Activated CD4-positive, alpha-beta memory T cell treated with anti-CD3 and anti-CD28 coated beads, Interleukin-2, amount 10 ng/mL, durations not matched to agents 7 days and 5 days (primary cell): ENCODE measurements around the gene GNGT2. TPM values are rescaled to one million over a fixed set of nuclear protein-coding genes. Genes with fewer than 3 reads are reported as not detected.
"Not testable (repeated sequence)": the region's sequence is repeated elsewhere in the genome, so short reads cannot be mapped to it uniquely, and the experiment has no call there.

Experiments
- CTCF ChIA-PET: fragments of 350-600 bp; sonication (Branson Sonifier 250); formaldehyde crosslinking; loops from one replicate; lab custom pipeline; 2021; ENCODE audit warnings: antibody characterized with exemption, inconsistent platforms; lab: Charles Lee
- POLR2A ChIA-PET: fragments of 350-600 bp; sonication (Branson Sonifier 250); formaldehyde crosslinking; loops from one replicate; lab custom pipeline; 2021; ENCODE audit warnings: antibody characterized with exemption; lab: Charles Lee
- DNase-seq: peaks from one replicate; pipeline ENCODE4 v3.0.0-alpha.2; 2020
- H3K27ac Mint-ChIP-seq: one replicate; pipeline ENCODE4 v1.8.0; 2021; ENCODE audit warnings: mild to moderate bottlenecking, mixed read lengths
- H3K27me3 Mint-ChIP-seq: one replicate; pipeline ENCODE4 v1.8.0; 2021; ENCODE audit warnings: mixed read lengths
- H3K36me3 Mint-ChIP-seq: one replicate; pipeline ENCODE4 v1.8.0; 2021; ENCODE audit warnings: low read depth, mixed read lengths
- H3K4me1 Mint-ChIP-seq: one replicate; pipeline ENCODE4 v1.8.0; 2021; ENCODE audit warnings: mixed read lengths
- H3K4me3 Mint-ChIP-seq: one replicate; pipeline ENCODE4 v1.8.0; 2021; ENCODE audit warnings: mild to moderate bottlenecking, mixed read lengths
- H3K9me3 Mint-ChIP-seq: one replicate; pipeline ENCODE4 v1.8.0; 2021; ENCODE audit warnings: mixed read lengths
- total RNA-seq, 2 experiments: library from RNA; stranded (reverse); gene quantifications; one replicate each; pipeline ENCODE4 v1.2.3, GENCODE V29; 2021

The GNGT2 gene
- total RNA-seq, 2 experiments from 2014 or later, result 22.7 to 23.8 TPM

GRCh38 chr17:49183801-49184200 is 26.6 kb downstream of the GNGT2 start:
- Mint-ChIP-seq H3K4me1 (peaks cover 7% of the 10 kb centered on the region), H3K27ac (no peak overlapping the region), H3K9me3 (peaks cover 22% of the 10 kb centered on the region), H3K36me3 (peaks cover 19% of the 10 kb centered on the region), H3K4me3 (no peak overlapping the region), H3K27me3 (peaks cover 7% of the 10 kb centered on the region)
- ChIA-PET CTCF (interaction anchor here (5.6 kb wide), 1 partner anchor 44 kb away, joined by 105 read pairs; the partner anchor contains the start of gene PHOSPHO1), POLR2A (interaction anchor here (0.8 to 0.9 kb wide), 2 partner anchors 42 to 239 kb away, joined by 3 read pairs; partner anchors contain the start of gene SNF8)
- no peak for DNase-seq

DNA sequence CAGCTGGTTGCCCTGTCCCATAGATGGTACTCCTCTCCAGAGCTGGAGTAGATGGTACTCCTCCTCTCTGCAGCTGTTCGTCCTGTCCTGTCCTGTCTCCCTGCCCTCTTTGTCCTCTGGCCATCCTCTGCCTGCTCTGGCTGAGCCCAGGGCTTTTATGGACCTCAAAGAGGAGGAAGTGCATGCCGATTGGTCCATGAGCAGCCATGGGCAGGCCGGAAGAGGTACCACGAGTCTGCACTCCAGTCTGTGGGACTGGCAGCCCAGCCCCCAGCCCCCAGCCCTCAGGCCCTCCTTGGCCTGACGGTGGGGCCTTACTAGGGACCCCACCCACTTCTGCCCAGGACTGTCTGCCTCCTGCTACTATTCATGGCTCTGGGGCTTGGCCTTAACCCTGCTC is 27.0 kb downstream of the GNGT2 start:
- peaks cover 7% of the 10 kb centered on the region for H3K4me1 Mint-ChIP-seq
- CTCF ChIA-PET, result interaction anchor here (1.9 to 5.6 kb wide), 2 partner anchors 15 to 44 kb away, joined by 4 to 105 read pairs; partner anchors contain the start of gene PHOSPHO1
- H3K36me3 Mint-ChIP-seq, result peaks cover 19% of the 10 kb centered on the region
- H3K4me3 Mint-ChIP-seq, result no peak overlapping the region
- H3K27me3 Mint-ChIP-seq, result peaks cover 7% of the 10 kb centered on the region
- DNase-seq, result no peak
- POLR2A ChIA-PET, result interaction anchor here (0.8 to 0.9 kb wide), 2 partner anchors 43 to 239 kb away, joined by 3 read pairs; partner anchors contain the start of gene SNF8
- peaks cover 22% of the 10 kb centered on the region for H3K9me3 Mint-ChIP-seq
- H3K27ac Mint-ChIP-seq, result no peak overlapping the region

DNA sequence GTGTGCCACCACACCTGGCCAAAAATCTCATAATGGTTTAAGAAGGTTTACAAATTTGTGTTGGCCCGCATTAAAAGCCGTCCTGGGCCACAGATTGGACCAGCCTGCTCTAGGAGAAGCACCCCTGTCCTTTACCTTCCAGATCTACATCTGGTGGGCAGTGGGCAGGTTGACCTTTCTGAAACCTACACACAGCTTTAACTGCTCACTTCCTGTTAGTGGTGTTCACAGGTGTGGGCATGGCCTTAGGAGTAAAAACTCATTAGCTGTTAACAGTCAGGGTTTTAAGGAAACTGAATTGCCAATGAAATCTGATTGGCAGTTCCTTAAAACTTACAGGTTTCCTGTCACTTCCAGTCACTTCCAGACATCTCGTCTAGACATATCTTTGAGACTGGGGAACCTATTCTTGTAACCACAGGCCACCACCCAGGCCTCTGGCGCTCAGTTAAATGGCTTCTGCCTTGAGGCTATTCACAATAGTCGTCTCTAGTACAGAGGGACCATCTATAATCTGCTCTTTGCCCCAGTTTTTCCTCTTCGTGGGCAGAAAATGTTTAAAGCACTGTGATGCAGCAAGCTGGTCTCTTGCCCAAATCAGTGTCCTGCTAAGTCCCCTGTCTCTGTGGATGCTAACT is 29.3 kb downstream of the GNGT2 start:
- H3K4me1 Mint-ChIP-seq, result peaks cover 7% of the 10 kb centered on the region
- ChIA-PET CTCF (interaction anchor here (0.6 to 5.6 kb wide), 18 partner anchors 8 to 1580 kb away, joined by 3 to 105 read pairs (median 5); partner anchors contain the start of gene PHOSPHO1), POLR2A (interaction anchor here (1.4 to 2.2 kb wide), 4 partner anchors 10 to 46 kb away, joined by 3 to 18 read pairs (median 7); no protein-coding TSS in a partner anchor)
- H3K36me3 Mint-ChIP-seq, result peaks cover 16% of the 10 kb centered on the region
- H3K27ac Mint-ChIP-seq, result no peak overlapping the region
- H3K9me3 Mint-ChIP-seq, result peaks cover 35% of the 10 kb centered on the region
- no peak for DNase-seq
- H3K4me3 Mint-ChIP-seq, result no peak overlapping the region
- peaks cover 9% of the 10 kb centered on the region for H3K27me3 Mint-ChIP-seq

DNA sequence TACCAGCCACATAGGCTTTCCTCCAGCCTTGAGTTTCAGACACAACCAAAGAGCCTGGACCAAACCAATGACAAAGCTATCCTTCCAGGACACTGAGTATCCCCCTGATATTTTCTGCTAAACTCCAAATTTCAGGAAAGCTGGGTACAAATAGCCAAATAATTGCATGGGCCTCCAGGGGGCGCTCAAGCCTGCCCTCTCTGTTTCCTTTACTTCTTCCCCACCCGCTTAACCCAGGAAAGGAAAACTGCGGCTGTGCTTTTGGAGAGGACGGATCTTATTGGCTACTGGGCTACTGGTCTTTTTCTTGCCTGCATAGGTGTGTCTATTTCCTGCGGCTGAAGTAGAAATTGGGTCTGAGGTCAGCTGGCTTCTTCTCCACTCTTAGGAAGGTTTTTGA is 30.1 kb downstream of the GNGT2 start:
- ChIA-PET CTCF (interaction anchor here (0.6 to 5.6 kb wide), 23 partner anchors 9 to 772 kb away, joined by 3 to 105 read pairs (median 4); partner anchors contain the start of gene PHOSPHO1), POLR2A (interaction anchor here (1.4 to 2.2 kb wide), 4 partner anchors 11 to 47 kb away, joined by 3 to 18 read pairs (median 7); no protein-coding TSS in a partner anchor)
- peaks cover 15% of the 10 kb centered on the region for H3K27me3 Mint-ChIP-seq
- H3K4me1 Mint-ChIP-seq, result peaks cover 7% of the 10 kb centered on the region
- H3K4me3 Mint-ChIP-seq, result no peak overlapping the region
- peaks cover 36% of the 10 kb centered on the region for H3K9me3 Mint-ChIP-seq
- peaks cover 16% of the 10 kb centered on the region for H3K36me3 Mint-ChIP-seq
- peak; percentile 68 for DNase-seq
- H3K27ac Mint-ChIP-seq, result no peak overlapping the region

- H3K36me3 Mint-ChIP-seq, H3K4me1 Mint-ChIP-seq, POLR2A ChIA-PET, H3K27ac Mint-ChIP-seq, CTCF ChIA-PET, H3K4me3 Mint-ChIP-seq, DNase-seq: not testable (repeated sequence)
- H3K27me3 Mint-ChIP-seq, result peaks cover 38% of the 10 kb centered on the region
- peaks cover 31% of the 10 kb centered on the region for H3K9me3 Mint-ChIP-seq
These were observed 34.4 kb downstream of the GNGT2 start for GRCh38 chr17:49175978-49176377.

- H3K4me1 Mint-ChIP-seq, POLR2A ChIA-PET, H3K4me3 Mint-ChIP-seq, DNase-seq, H3K27ac Mint-ChIP-seq, H3K36me3 Mint-ChIP-seq: not testable (repeated sequence)
- CTCF ChIA-PET, result interaction anchor here (1.0 to 1.2 kb wide), 2 partner anchors 9 to 57 kb away, joined by 3 to 4 read pairs; no protein-coding TSS in a partner anchor
- Mint-ChIP-seq H3K27me3 (peaks cover 63% of the 10 kb centered on the region), H3K9me3 (peaks cover 13% of the 10 kb centered on the region)
These were observed 39.7 kb downstream of the GNGT2 start for GRCh38 chr17:49170711-49171110.

- no peak overlapping the region for H3K4me3 Mint-ChIP-seq
- H3K4me1 Mint-ChIP-seq, result no peaks in the 10 kb centered on the region
- H3K27me3 Mint-ChIP-seq, result peaks cover 63% of the 10 kb centered on the region
- peaks cover 2% of the 10 kb centered on the region for H3K36me3 Mint-ChIP-seq
- H3K27ac Mint-ChIP-seq, result no peak overlapping the region
- ChIA-PET CTCF (interaction anchor here (1.0 to 1.2 kb wide), 2 partner anchors 9 to 57 kb away, joined by 3 to 4 read pairs; no protein-coding TSS in a partner anchor), POLR2A (no interaction called here)
- no peak for DNase-seq
- H3K9me3 Mint-ChIP-seq, result peaks cover 8% of the 10 kb centered on the region
These were observed 40.2 kb downstream of the GNGT2 start for GRCh38 chr17:49170216-49170615.

- Mint-ChIP-seq H3K27me3 (peaks cover 61% of the 10 kb centered on the region), H3K36me3 (no peaks in the 10 kb centered on the region), H3K9me3 (no peaks in the 10 kb centered on the region), H3K4me3 (no peak overlapping the region), H3K27ac (no peak overlapping the region), H3K4me1 (no peaks in the 10 kb centered on the region)
- DNase-seq, result no peak
- POLR2A ChIA-PET, result no interaction called here
- CTCF ChIA-PET, result interaction anchor here (1.1 kb wide), 1 partner anchor 137 kb away, joined by 3 read pairs; no protein-coding TSS in a partner anchor
These were observed 41.7 kb downstream of the GNGT2 start for GRCh38 chr17:49168706-49169105.

DNA sequence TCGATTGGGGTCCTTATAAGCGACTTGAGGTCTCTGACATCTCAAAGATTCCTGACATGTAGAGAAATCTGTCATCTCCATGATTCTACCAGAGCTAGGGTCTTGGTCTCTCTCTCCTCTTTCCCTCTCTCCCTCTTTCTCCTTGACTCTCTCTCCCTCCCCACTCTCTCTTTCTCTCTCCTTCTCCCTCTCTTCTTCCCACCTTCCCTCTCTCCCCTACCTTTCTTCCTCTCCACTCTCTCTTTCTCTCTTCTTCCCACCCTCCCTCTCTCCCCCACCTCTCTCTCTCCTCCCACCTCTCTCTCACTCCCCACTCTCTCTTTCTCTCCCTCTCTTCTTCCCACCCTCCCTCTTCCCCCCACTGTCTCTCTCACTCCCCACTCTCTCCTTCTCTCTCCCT is 45.2 kb downstream of the GNGT2 start:
- H3K9me3 Mint-ChIP-seq, result no peaks in the 10 kb centered on the region
- no peak overlapping the region for H3K4me3 Mint-ChIP-seq
- POLR2A ChIA-PET, result no interaction called here
- peaks cover 44% of the 10 kb centered on the region for H3K27me3 Mint-ChIP-seq
- no peaks in the 10 kb centered on the region for H3K4me1 Mint-ChIP-seq
- no peak overlapping the region for H3K27ac Mint-ChIP-seq
- no peaks in the 10 kb centered on the region for H3K36me3 Mint-ChIP-seq
- no peak for DNase-seq
- CTCF ChIA-PET, result no interaction called here

DNA sequence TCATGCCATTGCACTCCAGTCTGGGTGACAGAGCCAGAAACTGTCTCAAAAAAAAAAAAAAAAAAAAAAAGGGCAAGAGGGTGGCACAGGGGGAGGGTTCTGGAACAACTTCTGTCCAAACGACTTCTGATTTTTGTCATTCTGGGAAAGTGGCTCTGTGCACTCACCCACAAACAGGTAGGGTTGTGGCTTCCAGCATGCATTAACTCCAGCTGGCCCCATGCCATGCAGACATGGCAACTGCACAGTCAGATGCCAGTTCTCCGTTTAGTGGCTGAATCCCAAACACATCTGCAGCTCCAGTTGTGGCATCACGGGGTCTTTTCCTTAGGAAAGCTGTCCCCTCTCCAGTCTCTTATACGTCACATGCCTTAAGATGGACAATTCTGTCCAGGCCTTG is 47.5 kb downstream of the GNGT2 start:
- no peaks in the 10 kb centered on the region for H3K9me3 Mint-ChIP-seq

GRCh38 chr17:49157784-49158183 is 52.6 kb downstream of the GNGT2 start:
- no peaks in the 10 kb centered on the region for H3K9me3 Mint-ChIP-seq
- CTCF ChIA-PET, result no interaction called here
- POLR2A ChIA-PET, result no interaction called here
- no peak for DNase-seq
- H3K4me3 Mint-ChIP-seq, result no peak overlapping the region
- no peak overlapping the region for H3K27ac Mint-ChIP-seq
- no peaks in the 10 kb centered on the region for H3K4me1 Mint-ChIP-seq
- peaks cover 25% of the 10 kb centered on the region for H3K27me3 Mint-ChIP-seq
- no peaks in the 10 kb centered on the region for H3K36me3 Mint-ChIP-seq

More for the DNA sequence above, 47.5 kb downstream of the GNGT2 start:
- ChIA-PET CTCF (no interaction called here), POLR2A (no interaction called here)
- peaks cover 45% of the 10 kb centered on the region for H3K27me3 Mint-ChIP-seq
- no peak for DNase-seq
- H3K27ac Mint-ChIP-seq, result no peak overlapping the region
- no peaks in the 10 kb centered on the region for H3K4me1 Mint-ChIP-seq
- no peak overlapping the region for H3K4me3 Mint-ChIP-seq
- H3K36me3 Mint-ChIP-seq, result no peaks in the 10 kb centered on the region

- no peaks in the 10 kb centered on the region for H3K4me1 Mint-ChIP-seq
- H3K36me3 Mint-ChIP-seq, result no peaks in the 10 kb centered on the region
- no peak overlapping the region for H3K4me3 Mint-ChIP-seq
- CTCF ChIA-PET, result no interaction called here
- peaks cover 25% of the 10 kb centered on the region for H3K27me3 Mint-ChIP-seq
- DNase-seq, result no peak
- H3K9me3 Mint-ChIP-seq, result no peaks in the 10 kb centered on the region
- H3K27ac Mint-ChIP-seq, result no peak overlapping the region
- POLR2A ChIA-PET, result no interaction called here
These were observed 54.1 kb downstream of the GNGT2 start for GRCh38 chr17:49156256-49156655.
